ENCODE results near the gene APBB1.

APBB1 gene

GRCh38 chr11:6438979-6439571, 20.2 kb upstream of the APBB1 start:
- H3K27me3 ChIP-seq (replicated peaks in 2 of 5; ENCODE audit: control insufficient read depth in 4 of 5, insufficient read depth in 5 of 5, low read length in 4 of 5): peaks cover 0 to 3% (median 0%) of the 10 kb centered on the region in 5 experiments
- H3K4me3 ChIP-seq (ENCODE audit: control insufficient read depth in 1 of 7, extremely low read depth in 1 of 7, insufficient read depth in 4 of 7, low read depth in 2 of 7, low read length in 6 of 7): no peak overlapping the region
- ChIA-PET POLR2A (no interaction called here), CTCF (interaction anchor here (0.6 to 22.9 kb wide), 10 partner anchors 8 to 85 kb away, joined by 3 to 464 read pairs (median 6); partner anchors contain the start of genes APBB1 and SMPD1)
- peaks cover 0 to 15% (median 10%) of the 10 kb centered on the region in 4 experiments for H3K4me1 ChIP-seq (ENCODE audit: control extremely low read depth in 1 of 4, control insufficient read depth in 4 of 4, insufficient read depth in 4 of 4, low read length in 3 of 4)
- peak; percentile 60 to 70 (median 70) for DNase-seq
- H3K9me3 ChIP-seq (ENCODE audit: control extremely low read depth in 1 of 5, control insufficient read depth in 4 of 5, insufficient read depth in 2 of 5, low read depth in 1 of 5, low read length in 4 of 5): no peaks in the 10 kb centered on the region
- 22% methylated on average over 1 of the region's 1 CpG for WGBS (ENCODE audit: insufficient coverage)
- no peaks in the 10 kb centered on the region for H3K36me3 ChIP-seq (ENCODE audit: control insufficient read depth in 4 of 4, insufficient read depth in 4 of 4, low read length in 3 of 4)
- no peak overlapping the region for H3K27ac ChIP-seq (ENCODE audit: insufficient read depth in 1 of 2, low read depth in 1 of 2, low read length in 2 of 2, poor library complexity in 1 of 2, severe bottlenecking in 2 of 2)

DNA sequence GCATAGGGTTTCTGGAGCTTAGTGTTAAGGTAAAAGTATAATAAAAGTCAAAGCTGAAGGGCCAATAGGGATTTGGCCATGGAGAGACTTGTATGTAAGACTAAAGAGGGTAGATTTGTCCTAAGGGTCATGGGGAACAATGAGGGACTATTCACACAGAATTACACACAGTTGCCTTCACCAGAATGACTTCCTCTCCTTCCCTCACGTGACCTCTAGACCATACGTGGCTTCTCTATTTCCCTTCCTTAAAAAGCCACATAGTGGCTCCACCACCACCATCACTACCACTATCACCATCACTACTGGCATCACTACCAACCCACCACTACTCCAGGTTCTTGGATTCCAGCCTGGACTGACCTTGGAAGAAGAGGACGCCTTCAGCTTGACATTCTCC, 19.1 kb upstream of the APBB1 start:
- ChIA-PET POLR2A (no interaction called here), CTCF (interaction anchor here (1.4 to 22.9 kb wide), 5 partner anchors 7 to 67 kb away, joined by 4 to 464 read pairs (median 6); partner anchors contain the start of gene SMPD1)
- WGBS (ENCODE audit: insufficient coverage): 29% methylated on average over 3 of the region's 3 CpGs
- DNase-seq: peak; percentile 31 to 69 (median 64)
- peaks cover 0 to 15% (median 9%) of the 10 kb centered on the region in 4 experiments for H3K4me1 ChIP-seq (ENCODE audit: control extremely low read depth in 1 of 4, control insufficient read depth in 4 of 4, insufficient read depth in 4 of 4, low read length in 3 of 4)
- H3K27me3 ChIP-seq (replicated peaks in 2 of 5; ENCODE audit: control insufficient read depth in 4 of 5, insufficient read depth in 5 of 5, low read length in 4 of 5): peaks cover 0 to 4% (median 0%) of the 10 kb centered on the region in 5 experiments
- H3K4me3 ChIP-seq (ENCODE audit: control insufficient read depth in 1 of 7, extremely low read depth in 1 of 7, insufficient read depth in 4 of 7, low read depth in 2 of 7, low read length in 6 of 7): no peak overlapping the region
- no peaks in the 10 kb centered on the region for H3K9me3 ChIP-seq (ENCODE audit: control extremely low read depth in 1 of 5, control insufficient read depth in 4 of 5, insufficient read depth in 2 of 5, low read depth in 1 of 5, low read length in 4 of 5)
- no peak overlapping the region for H3K27ac ChIP-seq (ENCODE audit: insufficient read depth in 1 of 2, low read depth in 1 of 2, low read length in 2 of 2, poor library complexity in 1 of 2, severe bottlenecking in 2 of 2)
- H3K36me3 ChIP-seq (ENCODE audit: control insufficient read depth in 4 of 4, insufficient read depth in 4 of 4, low read length in 3 of 4): no peaks in the 10 kb centered on the region

GRCh38 chr11:6437423-6437822, 18.5 kb upstream of the APBB1 start:
- H3K4me3 ChIP-seq (ENCODE audit: control insufficient read depth in 1 of 7, extremely low read depth in 1 of 7, insufficient read depth in 4 of 7, low read depth in 2 of 7, low read length in 6 of 7): no peak overlapping the region
- POLR2A ChIA-PET: no interaction called here
- no peak overlapping the region for H3K27ac ChIP-seq (ENCODE audit: insufficient read depth in 1 of 2, low read depth in 1 of 2, low read length in 2 of 2, poor library complexity in 1 of 2, severe bottlenecking in 2 of 2)
- peaks cover 0 to 15% (median 9%) of the 10 kb centered on the region in 4 experiments for H3K4me1 ChIP-seq (ENCODE audit: control extremely low read depth in 1 of 4, control insufficient read depth in 4 of 4, insufficient read depth in 4 of 4, low read length in 3 of 4)
- 91% methylated on average over 10 of the region's 12 CpGs for WGBS (ENCODE audit: insufficient coverage)
- H3K9me3 ChIP-seq (ENCODE audit: control extremely low read depth in 1 of 5, control insufficient read depth in 4 of 5, insufficient read depth in 2 of 5, low read depth in 1 of 5, low read length in 4 of 5): no peaks in the 10 kb centered on the region
- DNase-seq: no peak
- CTCF ChIA-PET: interaction anchor here (0.7 to 22.9 kb wide), 5 partner anchors 10 to 53 kb away, joined by 3 to 464 read pairs (median 5); partner anchors contain the start of gene SMPD1
- no peaks in the 10 kb centered on the region for H3K36me3 ChIP-seq (ENCODE audit: control insufficient read depth in 4 of 4, insufficient read depth in 4 of 4, low read length in 3 of 4)
- H3K27me3 ChIP-seq (replicated peaks in 2 of 5; ENCODE audit: control insufficient read depth in 4 of 5, insufficient read depth in 5 of 5, low read length in 4 of 5): peaks cover 0 to 4% (median 0%) of the 10 kb centered on the region in 5 experiments

GRCh38 chr11:6433998-6434660, 15.2 kb upstream of the APBB1 start:
- Histone ChIP-seq H3K36me3 (ENCODE audit: control insufficient read depth in 4 of 4, insufficient read depth in 4 of 4, low read length in 3 of 4) (no peaks in the 10 kb centered on the region), H3K9me3 (ENCODE audit: control extremely low read depth in 1 of 5, control insufficient read depth in 4 of 5, insufficient read depth in 2 of 5, low read depth in 1 of 5, low read length in 4 of 5) (no peaks in the 10 kb centered on the region), H3K27ac (ENCODE audit: insufficient read depth in 1 of 2, low read depth in 1 of 2, low read length in 2 of 2, poor library complexity in 1 of 2, severe bottlenecking in 2 of 2) (no peak overlapping the region), H3K4me1 (ENCODE audit: control extremely low read depth in 1 of 4, control insufficient read depth in 4 of 4, insufficient read depth in 4 of 4, low read length in 3 of 4) (peaks cover 0 to 15% (median 9%) of the 10 kb centered on the region in 4 experiments), H3K4me3 (ENCODE audit: control insufficient read depth in 1 of 7, extremely low read depth in 1 of 7, insufficient read depth in 4 of 7, low read depth in 2 of 7, low read length in 6 of 7) (no peak overlapping the region), H3K27me3 (replicated peaks in 2 of 5; ENCODE audit: control insufficient read depth in 4 of 5, insufficient read depth in 5 of 5, low read length in 4 of 5) (peaks cover 0 to 4% (median 0%) of the 10 kb centered on the region in 5 experiments)
- ChIA-PET CTCF (interaction anchor here (0.7 to 22.9 kb wide), 6 partner anchors 15 to 128 kb away, joined by 3 to 464 read pairs (median 4); partner anchors contain the start of genes APBB1 and SMPD1), POLR2A (interaction anchor here (0.6 kb wide), 1 partner anchor 77 kb away, joined by 3 read pairs; no protein-coding TSS in a partner anchor)
- no peak for DNase-seq
- WGBS (ENCODE audit: insufficient coverage): 92% methylated on average over 2 of the region's 5 CpGs

- CTCF ChIA-PET: interaction anchor here (0.6 to 22.9 kb wide), 3 partner anchors 7 to 262 kb away, joined by 3 to 464 read pairs (median 5); partner anchors contain the start of gene SMPD1
- Histone ChIP-seq H3K4me1 (ENCODE audit: control extremely low read depth in 1 of 4, control insufficient read depth in 4 of 4, insufficient read depth in 4 of 4, low read length in 3 of 4) (no peaks in the 10 kb centered on the region), H3K4me3 (ENCODE audit: control insufficient read depth in 1 of 7, extremely low read depth in 1 of 7, insufficient read depth in 4 of 7, low read depth in 2 of 7, low read length in 6 of 7) (no peak overlapping the region), H3K27ac (ENCODE audit: insufficient read depth in 1 of 2, low read depth in 1 of 2, low read length in 2 of 2, poor library complexity in 1 of 2, severe bottlenecking in 2 of 2) (no peak overlapping the region), H3K27me3 (replicated peaks in 2 of 5; ENCODE audit: control insufficient read depth in 4 of 5, insufficient read depth in 5 of 5, low read length in 4 of 5) (peaks cover 0 to 4% (median 0%) of the 10 kb centered on the region in 5 experiments), H3K36me3 (ENCODE audit: control insufficient read depth in 4 of 4, insufficient read depth in 4 of 4, low read length in 3 of 4) (no peaks in the 10 kb centered on the region), H3K9me3 (ENCODE audit: control extremely low read depth in 1 of 5, control insufficient read depth in 4 of 5, insufficient read depth in 2 of 5, low read depth in 1 of 5, low read length in 4 of 5) (no peaks in the 10 kb centered on the region)
- POLR2A ChIA-PET: no interaction called here
- DNase-seq: no peak
- WGBS (ENCODE audit: insufficient coverage): 100% methylated on average over 3 of the region's 3 CpGs
Observed at GRCh38 chr11:6431861-6432260, 13.0 kb upstream of the APBB1 start.

DNA sequence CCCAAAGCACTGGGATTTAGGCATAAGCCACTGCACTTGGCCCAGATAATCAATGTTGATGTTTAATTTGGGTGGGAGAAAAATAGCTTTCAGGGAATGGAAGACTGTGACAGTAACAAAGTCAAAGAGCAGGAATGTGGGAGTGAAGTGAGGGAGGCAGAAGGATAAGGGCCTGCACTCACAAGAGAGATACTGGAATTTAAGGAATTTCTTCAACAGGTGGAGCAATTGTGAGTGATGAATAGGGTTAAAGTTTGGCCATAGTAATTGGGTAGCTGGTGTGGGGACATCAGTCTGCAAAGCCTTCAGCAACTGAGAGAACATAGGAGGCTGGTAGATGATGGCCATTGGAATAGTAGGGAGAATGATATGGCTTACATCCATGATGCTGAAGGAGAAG, 8.6 kb upstream of the APBB1 start:
- no peaks in the 10 kb centered on the region for H3K9me3 ChIP-seq (ENCODE audit: control extremely low read depth in 1 of 5, control insufficient read depth in 4 of 5, insufficient read depth in 2 of 5, low read depth in 1 of 5, low read length in 4 of 5)
- no peak for DNase-seq
- no peaks in the 10 kb centered on the region for H3K4me1 ChIP-seq (ENCODE audit: control extremely low read depth in 1 of 4, control insufficient read depth in 4 of 4, insufficient read depth in 4 of 4, low read length in 3 of 4)
- no peaks in the 10 kb centered on the region for H3K36me3 ChIP-seq (ENCODE audit: control insufficient read depth in 4 of 4, insufficient read depth in 4 of 4, low read length in 3 of 4)
- POLR2A ChIA-PET: no interaction called here
- no peak overlapping the region for H3K27ac ChIP-seq (ENCODE audit: insufficient read depth in 1 of 2, low read depth in 1 of 2, low read length in 2 of 2, poor library complexity in 1 of 2, severe bottlenecking in 2 of 2)
- H3K27me3 ChIP-seq (replicated peaks in 2 of 5; ENCODE audit: control insufficient read depth in 4 of 5, insufficient read depth in 5 of 5, low read length in 4 of 5): peaks cover 0 to 6% (median 0%) of the 10 kb centered on the region in 5 experiments
- CTCF ChIA-PET: interaction anchor here (1.4 to 3.1 kb wide), 4 partner anchors 9 to 51 kb away, joined by 3 to 12 read pairs (median 6); no protein-coding TSS in a partner anchor
- H3K4me3 ChIP-seq (ENCODE audit: control insufficient read depth in 1 of 7, extremely low read depth in 1 of 7, insufficient read depth in 4 of 7, low read depth in 2 of 7, low read length in 6 of 7): no peak overlapping the region

DNA sequence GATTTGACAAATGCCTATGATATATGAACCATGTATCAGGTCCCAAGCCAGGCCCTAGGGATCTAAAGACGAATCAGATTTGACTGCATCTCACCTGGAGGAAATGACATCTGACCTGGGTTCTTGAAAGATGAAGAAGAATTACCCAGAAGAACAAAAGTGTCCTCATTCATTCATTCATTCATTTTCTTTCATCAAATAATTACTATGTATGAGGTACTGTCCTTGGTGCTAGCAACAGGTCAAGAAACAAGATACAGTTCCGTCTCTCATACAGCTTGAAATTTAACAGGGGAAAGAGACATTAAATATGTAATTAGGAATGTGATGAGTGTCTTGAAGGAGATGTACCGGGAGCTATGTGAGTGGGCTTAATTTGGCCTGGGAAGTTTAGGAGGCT, 1.8 kb upstream of the APBB1 start:
- Histone ChIP-seq H3K4me3 (ENCODE audit: control insufficient read depth in 1 of 7, extremely low read depth in 1 of 7, insufficient read depth in 4 of 7, low read depth in 2 of 7, low read length in 6 of 7) (no peak overlapping the region), H3K27ac (ENCODE audit: insufficient read depth in 1 of 2, low read depth in 1 of 2, low read length in 2 of 2, poor library complexity in 1 of 2, severe bottlenecking in 2 of 2) (no peak overlapping the region), H3K27me3 (replicated peaks in 2 of 5; ENCODE audit: control insufficient read depth in 4 of 5, insufficient read depth in 5 of 5, low read length in 4 of 5) (peaks cover 0 to 17% (median 2%) of the 10 kb centered on the region in 5 experiments), H3K9me3 (ENCODE audit: control extremely low read depth in 1 of 5, control insufficient read depth in 4 of 5, insufficient read depth in 2 of 5, low read depth in 1 of 5, low read length in 4 of 5) (no peaks in the 10 kb centered on the region), H3K36me3 (ENCODE audit: control insufficient read depth in 4 of 4, insufficient read depth in 4 of 4, low read length in 3 of 4) (no peaks in the 10 kb centered on the region), H3K4me1 (ENCODE audit: control extremely low read depth in 1 of 4, control insufficient read depth in 4 of 4, insufficient read depth in 4 of 4, low read length in 3 of 4) (peaks cover 3 to 13% (median 11%) of the 10 kb centered on the region in 4 experiments)
- 100% methylated on average over 2 of the region's 3 CpGs for WGBS (ENCODE audit: insufficient coverage)
- no peak for DNase-seq
- POLR2A ChIA-PET: no interaction called here
- CTCF ChIA-PET: interaction anchor here (0.6 to 1.4 kb wide), 7 partner anchors 9 to 57 kb away, joined by 3 to 4 read pairs (median 3); partner anchors contain the start of gene SMPD1

Measured in common myeloid progenitor, CD34-positive (primary cell).